ENCODE results near the gene LSG1.

DNA sequence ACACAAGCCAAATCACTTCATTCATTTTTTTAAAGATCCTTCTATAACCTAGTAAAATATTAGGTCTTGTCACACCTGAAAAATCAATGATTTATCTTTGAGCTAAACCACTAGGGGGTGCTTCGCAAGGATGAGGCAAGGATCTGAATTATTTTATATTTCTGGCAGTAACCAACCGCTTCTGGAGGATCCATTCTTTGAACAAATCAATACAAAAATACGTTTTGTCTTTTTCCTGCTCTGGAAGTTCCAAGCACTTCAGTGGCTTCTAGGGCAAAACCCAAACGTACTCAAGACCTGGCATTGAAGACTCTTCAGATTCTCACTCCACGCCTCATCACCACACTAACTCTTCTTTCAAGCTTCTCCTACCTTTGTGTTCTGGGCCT is 486 bp downstream of the LSG1 start:
- TF ChIP-seq, protein P1, sequence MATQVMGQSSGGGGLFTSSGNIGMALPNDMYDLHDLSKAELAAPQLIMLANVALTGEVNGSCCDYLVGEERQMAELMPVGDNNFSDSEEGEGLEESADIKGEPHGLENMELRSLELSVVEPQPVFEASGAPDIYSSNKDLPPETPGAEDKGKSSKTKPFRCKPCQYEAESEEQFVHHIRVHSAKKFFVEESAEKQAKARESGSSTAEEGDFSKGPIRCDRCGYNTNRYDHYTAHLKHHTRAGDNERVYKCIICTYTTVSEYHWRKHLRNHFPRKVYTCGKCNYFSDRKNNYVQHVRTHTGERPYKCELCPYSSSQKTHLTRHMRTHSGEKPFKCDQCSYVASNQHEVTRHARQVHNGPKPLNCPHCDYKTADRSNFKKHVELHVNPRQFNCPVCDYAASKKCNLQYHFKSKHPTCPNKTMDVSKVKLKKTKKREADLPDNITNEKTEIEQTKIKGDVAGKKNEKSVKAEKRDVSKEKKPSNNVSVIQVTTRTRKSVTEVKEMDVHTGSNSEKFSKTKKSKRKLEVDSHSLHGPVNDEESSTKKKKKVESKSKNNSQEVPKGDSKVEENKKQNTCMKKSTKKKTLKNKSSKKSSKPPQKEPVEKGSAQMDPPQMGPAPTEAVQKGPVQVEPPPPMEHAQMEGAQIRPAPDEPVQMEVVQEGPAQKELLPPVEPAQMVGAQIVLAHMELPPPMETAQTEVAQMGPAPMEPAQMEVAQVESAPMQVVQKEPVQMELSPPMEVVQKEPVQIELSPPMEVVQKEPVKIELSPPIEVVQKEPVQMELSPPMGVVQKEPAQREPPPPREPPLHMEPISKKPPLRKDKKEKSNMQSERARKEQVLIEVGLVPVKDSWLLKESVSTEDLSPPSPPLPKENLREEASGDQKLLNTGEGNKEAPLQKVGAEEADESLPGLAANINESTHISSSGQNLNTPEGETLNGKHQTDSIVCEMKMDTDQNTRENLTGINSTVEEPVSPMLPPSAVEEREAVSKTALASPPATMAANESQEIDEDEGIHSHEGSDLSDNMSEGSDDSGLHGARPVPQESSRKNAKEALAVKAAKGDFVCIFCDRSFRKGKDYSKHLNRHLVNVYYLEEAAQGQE (IDR thresholded peaks at IDR 0.05; ENCODE audit: borderline replicate concordance): no peak
- TF ChIP-seq, protein P2, sequence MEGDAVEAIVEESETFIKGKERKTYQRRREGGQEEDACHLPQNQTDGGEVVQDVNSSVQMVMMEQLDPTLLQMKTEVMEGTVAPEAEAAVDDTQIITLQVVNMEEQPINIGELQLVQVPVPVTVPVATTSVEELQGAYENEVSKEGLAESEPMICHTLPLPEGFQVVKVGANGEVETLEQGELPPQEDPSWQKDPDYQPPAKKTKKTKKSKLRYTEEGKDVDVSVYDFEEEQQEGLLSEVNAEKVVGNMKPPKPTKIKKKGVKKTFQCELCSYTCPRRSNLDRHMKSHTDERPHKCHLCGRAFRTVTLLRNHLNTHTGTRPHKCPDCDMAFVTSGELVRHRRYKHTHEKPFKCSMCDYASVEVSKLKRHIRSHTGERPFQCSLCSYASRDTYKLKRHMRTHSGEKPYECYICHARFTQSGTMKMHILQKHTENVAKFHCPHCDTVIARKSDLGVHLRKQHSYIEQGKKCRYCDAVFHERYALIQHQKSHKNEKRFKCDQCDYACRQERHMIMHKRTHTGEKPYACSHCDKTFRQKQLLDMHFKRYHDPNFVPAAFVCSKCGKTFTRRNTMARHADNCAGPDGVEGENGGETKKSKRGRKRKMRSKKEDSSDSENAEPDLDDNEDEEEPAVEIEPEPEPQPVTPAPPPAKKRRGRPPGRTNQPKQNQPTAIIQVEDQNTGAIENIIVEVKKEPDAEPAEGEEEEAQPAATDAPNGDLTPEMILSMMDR (IDR thresholded peaks at IDR 0.05; ENCODE audit: poor library complexity, severe bottlenecking): peak; percentile 83
- TF ChIP-seq POLR2AphosphoS5 (IDR thresholded peaks at IDR 0.05) (no peak), RAD21 (conservative IDR thresholded peaks at IDR 0.05) (peak; percentile 69)
